K562 (cell line): Measurements from ENCODE around the gene ZSCAN32. TPM values are rescaled to one million over a fixed set of nuclear protein-coding genes. Genes with fewer than 3 reads are reported as not detected.

Source experiments
- CBX1 ChIP-seq: sonication (generic); IDR thresholded peaks from 2 replicates; pipeline ENCODE4 v1.6.1; 2016; ENCODE audit warnings: antibody characterized with exemption, low read depth, mild to moderate bottlenecking
- CXXC5 ChIP-seq: fragments of 250-450 bp; sonication (Bioruptor Pico); IDR thresholded peaks from 2 replicates; pipeline ENCODE4 v1.8.0; 2022; ENCODE audit warnings: inconsistent platforms, mild to moderate bottlenecking, moderate library complexity
- DPF2 ChIP-seq: fragments of 450-650 bp; IDR thresholded peaks from 2 replicates; pipeline ENCODE4 v1.6.1; 2016
- ELF1 ChIP-seq: fragments of 200-800 bp; sonication (Bioruptor generic); IDR thresholded peaks from 2 replicates; pipeline ENCODE4 v1.6.1; 2016; ENCODE audit warnings: missing genetic modification characterization, missing compliant biosample characterization
- ESRRA ChIP-seq: fragments of 450-650 bp; IDR thresholded peaks from 2 replicates; pipeline ENCODE4 v1.6.1; 2014; ENCODE audit warnings: low read depth, mild to moderate bottlenecking, moderate library complexity, borderline replicate concordance
- HCFC1 ChIP-seq: IDR thresholded peaks from 2 replicates; pipeline ENCODE4 v1.6.1; 2012; ENCODE audit warnings: low read depth, low read length, improper control_type of control experiment
- MEIS2 ChIP-seq: fragments of 450-650 bp; IDR thresholded peaks from 2 replicates; pipeline ENCODE4 v1.6.1; 2014; ENCODE audit warnings: mild to moderate bottlenecking; ENCODE audit not compliant: partially characterized antibody
- POLR2G ChIP-seq: fragments of 200-400 bp; formaldehyde crosslinking; IDR thresholded peaks from 2 replicates; pipeline ENCODE4 v1.6.1; 2017; ENCODE audit warnings: low read depth, mild to moderate bottlenecking, antibody characterized with exemption, low read length, moderate library complexity
- RAD51 ChIP-seq: fragments of 450-650 bp; IDR thresholded peaks from 2 replicates; pipeline ENCODE4 v1.7.1; 2016; ENCODE audit warnings: low read depth, mild to moderate bottlenecking, borderline replicate concordance
- RBFOX2 ChIP-seq: fragments of 200-400 bp; formaldehyde crosslinking; IDR thresholded peaks from 2 replicates; pipeline ENCODE4 v1.6.1; 2017; ENCODE audit warnings: low read depth, mild to moderate bottlenecking, low read length, moderate library complexity
- RFX7 ChIP-seq: fragments of 250-450 bp; sonication (Bioruptor Pico); IDR thresholded peaks from 2 replicates; pipeline ENCODE4 v1.5.1; 2021; ENCODE audit warnings: mild to moderate bottlenecking
- THRAP3 ChIP-seq: fragments of 450-650 bp; IDR thresholded peaks from 2 replicates; pipeline ENCODE4 v1.6.1; 2016; ENCODE audit warnings: mild to moderate bottlenecking, inconsistent platforms, borderline replicate concordance
- polyA plus RNA-seq, 8 experiments: library from polyadenylated mRNA; depleted of rRNA in 4 of 8; stranded (reverse) in 5 of 8; unstranded in 3 of 8; fragments of >200 nt; fragmentation: Nextera tagmentation in 2 of 8; fragmentation: Illumina TruSeq in 1 of 8; extraction: Ambion mirVana in 2 of 8; extraction: Trizol in 1 of 8; gene quantifications; 2 replicates each; pipeline versions ENCODE4 v1.2.1 to v1.2.3, GENCODE V29; 2011 to 2014; ENCODE audit warnings: inconsistent platforms in 1 of 8, missing spikeins in 1 of 8
- total RNA-seq, 7 experiments: library from RNA; depleted of rRNA in 6 of 7; stranded (reverse); fragments of >200 nt in 6 of 7; fragmentation: Illumina TruSeq in 2 of 7; extraction: Trizol in 2 of 7; gene quantifications; 2 replicates each; pipeline versions ENCODE4 v1.2.1 to v1.2.3, GENCODE V29; 2011 to 2021; ENCODE audit warnings: low replicate concordance in 1 of 7
- TF ChIP-seq, protein P1 (sequence below): sonication (generic); formaldehyde crosslinking; IDR thresholded peaks from 2 replicates; pipeline ENCODE4 v1.8.0; 2022; ENCODE audit warnings: mild to moderate bottlenecking, missing genetic modification reagents
- TF ChIP-seq, protein P2 (sequence below): sonication (generic); formaldehyde crosslinking; IDR thresholded peaks from 2 replicates; pipeline ENCODE4 v1.9.0; 2022; ENCODE audit warnings: mild to moderate bottlenecking, missing genetic modification reagents
- TF ChIP-seq, protein P3 (sequence below): fragments of 250-450 bp; sonication (Bioruptor Pico); IDR thresholded peaks from 2 replicates; pipeline ENCODE4 v1.8.0; 2021; ENCODE audit warnings: borderline replicate concordance, mild to moderate bottlenecking, moderate library complexity; ENCODE audit not compliant: poor library complexity, severe bottlenecking
- TF ChIP-seq, protein P4 (sequence below): sonication (generic); formaldehyde crosslinking; IDR thresholded peaks from 2 replicates; pipeline ENCODE4 v1.9.0; 2022; ENCODE audit warnings: mild to moderate bottlenecking, missing genetic modification reagents

The ZSCAN32 gene
- total and polyA plus RNA-seq, 9 of the 15 experiments (the other 6 are each of a cell fraction or from before 2014, with no cell fraction given): 16.0 to 29.4 (median 19.2) TPM

DNA sequence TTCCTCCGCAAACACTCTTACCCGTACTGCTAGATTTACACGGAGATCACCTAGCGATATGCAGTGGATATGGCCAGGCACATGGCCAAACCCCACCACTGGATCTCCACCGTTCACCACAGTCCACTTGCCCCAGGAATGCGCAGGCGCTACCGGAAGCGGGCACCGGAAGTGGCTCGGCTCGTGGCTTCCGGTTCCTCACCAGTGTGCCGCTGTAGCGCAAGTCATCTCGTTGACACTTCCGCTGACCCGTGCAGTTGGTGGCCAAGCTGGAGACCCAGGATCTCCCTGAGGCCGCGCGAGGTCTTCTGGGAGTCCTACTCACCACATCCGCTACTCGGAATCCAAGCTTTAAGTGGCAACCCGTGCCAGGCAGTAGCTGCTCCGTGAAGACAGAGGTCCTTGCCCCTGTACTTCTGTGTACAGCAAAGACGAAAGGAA lies 31.0 kb upstream of the ZSCAN32 start (continued):
- TF ChIP-seq, protein P1, sequence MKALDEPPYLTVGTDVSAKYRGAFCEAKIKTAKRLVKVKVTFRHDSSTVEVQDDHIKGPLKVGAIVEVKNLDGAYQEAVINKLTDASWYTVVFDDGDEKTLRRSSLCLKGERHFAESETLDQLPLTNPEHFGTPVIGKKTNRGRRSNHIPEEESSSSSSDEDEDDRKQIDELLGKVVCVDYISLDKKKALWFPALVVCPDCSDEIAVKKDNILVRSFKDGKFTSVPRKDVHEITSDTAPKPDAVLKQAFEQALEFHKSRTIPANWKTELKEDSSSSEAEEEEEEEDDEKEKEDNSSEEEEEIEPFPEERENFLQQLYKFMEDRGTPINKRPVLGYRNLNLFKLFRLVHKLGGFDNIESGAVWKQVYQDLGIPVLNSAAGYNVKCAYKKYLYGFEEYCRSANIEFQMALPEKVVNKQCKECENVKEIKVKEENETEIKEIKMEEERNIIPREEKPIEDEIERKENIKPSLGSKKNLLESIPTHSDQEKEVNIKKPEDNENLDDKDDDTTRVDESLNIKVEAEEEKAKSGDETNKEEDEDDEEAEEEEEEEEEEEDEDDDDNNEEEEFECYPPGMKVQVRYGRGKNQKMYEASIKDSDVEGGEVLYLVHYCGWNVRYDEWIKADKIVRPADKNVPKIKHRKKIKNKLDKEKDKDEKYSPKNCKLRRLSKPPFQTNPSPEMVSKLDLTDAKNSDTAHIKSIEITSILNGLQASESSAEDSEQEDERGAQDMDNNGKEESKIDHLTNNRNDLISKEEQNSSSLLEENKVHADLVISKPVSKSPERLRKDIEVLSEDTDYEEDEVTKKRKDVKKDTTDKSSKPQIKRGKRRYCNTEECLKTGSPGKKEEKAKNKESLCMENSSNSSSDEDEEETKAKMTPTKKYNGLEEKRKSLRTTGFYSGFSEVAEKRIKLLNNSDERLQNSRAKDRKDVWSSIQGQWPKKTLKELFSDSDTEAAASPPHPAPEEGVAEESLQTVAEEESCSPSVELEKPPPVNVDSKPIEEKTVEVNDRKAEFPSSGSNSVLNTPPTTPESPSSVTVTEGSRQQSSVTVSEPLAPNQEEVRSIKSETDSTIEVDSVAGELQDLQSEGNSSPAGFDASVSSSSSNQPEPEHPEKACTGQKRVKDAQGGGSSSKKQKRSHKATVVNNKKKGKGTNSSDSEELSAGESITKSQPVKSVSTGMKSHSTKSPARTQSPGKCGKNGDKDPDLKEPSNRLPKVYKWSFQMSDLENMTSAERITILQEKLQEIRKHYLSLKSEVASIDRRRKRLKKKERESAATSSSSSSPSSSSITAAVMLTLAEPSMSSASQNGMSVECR (CRISPR knock-in tag): 0 out of 2 replicates have a peak, but pooled peaks have one; percentile 41
- peak; percentile 62; the same call in 1 of the 2 replicates for TF ChIP-seq THRAP3
- no peak for TF ChIP-seq RFX7 (CRISPR knock-in tag)
- TF ChIP-seq, protein P2, sequence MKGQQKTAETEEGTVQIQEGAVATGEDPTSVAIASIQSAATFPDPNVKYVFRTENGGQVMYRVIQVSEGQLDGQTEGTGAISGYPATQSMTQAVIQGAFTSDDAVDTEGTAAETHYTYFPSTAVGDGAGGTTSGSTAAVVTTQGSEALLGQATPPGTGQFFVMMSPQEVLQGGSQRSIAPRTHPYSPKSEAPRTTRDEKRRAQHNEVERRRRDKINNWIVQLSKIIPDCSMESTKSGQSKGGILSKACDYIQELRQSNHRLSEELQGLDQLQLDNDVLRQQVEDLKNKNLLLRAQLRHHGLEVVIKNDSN (CRISPR knock-in tag): peak; percentile 43; the same call in 1 of the 2 replicates
- TF ChIP-seq, protein P3, sequence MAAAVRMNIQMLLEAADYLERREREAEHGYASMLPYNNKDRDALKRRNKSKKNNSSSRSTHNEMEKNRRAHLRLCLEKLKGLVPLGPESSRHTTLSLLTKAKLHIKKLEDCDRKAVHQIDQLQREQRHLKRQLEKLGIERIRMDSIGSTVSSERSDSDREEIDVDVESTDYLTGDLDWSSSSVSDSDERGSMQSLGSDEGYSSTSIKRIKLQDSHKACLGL (CRISPR knock-in tag): no peak
- TF ChIP-seq POLR2G: 0 out of 2 replicates have a peak, but pooled peaks have one; percentile 35
- TF ChIP-seq, protein P4, sequence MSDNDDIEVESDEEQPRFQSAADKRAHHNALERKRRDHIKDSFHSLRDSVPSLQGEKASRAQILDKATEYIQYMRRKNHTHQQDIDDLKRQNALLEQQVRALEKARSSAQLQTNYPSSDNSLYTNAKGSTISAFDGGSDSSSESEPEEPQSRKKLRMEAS (CRISPR knock-in tag): 0 out of 2 replicates have a peak, but pooled peaks have one; percentile 32
- peak; percentile 13 for TF ChIP-seq MEIS2
- TF ChIP-seq CXXC5 (CRISPR knock-in tag): 0 out of 2 replicates have a peak, but pooled peaks have one; percentile 26
- TF ChIP-seq DPF2: no peak
- TF ChIP-seq ESRRA: no peak
- TF ChIP-seq HCFC1: 0 out of 2 replicates have a peak, but pooled peaks have one; percentile 7
- TF ChIP-seq CBX1: 0 out of 2 replicates have a peak, but pooled peaks have one; percentile 69
- TF ChIP-seq RAD51: no peak
- peak; percentile 44; the same call in 1 of the 2 replicates for TF ChIP-seq RBFOX2
- TF ChIP-seq ELF1 (tag): peak; percentile 46; the same call in 1 of the 2 replicates
